DOHH2 (cell line): ENCODE data around the gene NAALAD2.
"Not testable (repeated sequence)": the region's sequence is repeated elsewhere in the genome, so short reads cannot be mapped to it uniquely, and the experiment has no call there.

ENCODE experiments used
- EZH2phosphoT487 ChIP-seq: fragments of 200-600 bp; sonication (generic); IDR thresholded peaks from 2 replicates; pipeline ENCODE4 v1.6.1; 2017; ENCODE audit warnings: borderline replicate concordance, mild to moderate bottlenecking, antibody characterized with exemption, low read length, moderate library complexity, mixed read lengths
- TF ChIP-seq, protein P1 (sequence below): fragments of 200-600 bp; sonication (generic); IDR thresholded peaks from one replicate; pipeline ENCODE4 v1.5.1; 2014; ENCODE audit warnings: antibody characterized with exemption, mild to moderate bottlenecking, low read depth, low read length; ENCODE audit not compliant: poor library complexity, severe bottlenecking

DNA sequence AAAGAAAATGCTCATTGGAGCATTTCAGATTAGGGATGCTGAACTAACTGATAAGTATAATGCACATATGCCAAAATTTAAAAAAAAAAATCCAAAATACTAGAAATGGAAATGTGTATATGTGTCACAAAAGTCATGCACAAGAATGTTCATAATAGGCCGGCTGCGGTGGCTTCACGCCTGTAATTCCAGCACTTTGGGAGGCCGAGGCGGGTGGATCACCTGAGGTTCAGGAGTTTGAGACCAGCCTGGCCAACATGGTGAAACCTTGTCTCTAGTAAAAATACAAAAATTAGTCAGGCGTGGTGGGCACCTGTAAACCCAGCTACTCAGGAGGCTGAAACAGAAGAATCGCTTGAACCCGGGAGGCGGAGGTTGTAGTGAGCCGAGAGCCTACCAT is 73.5 kb downstream of the NAALAD2 start:
- TF ChIP-seq, protein P1, sequence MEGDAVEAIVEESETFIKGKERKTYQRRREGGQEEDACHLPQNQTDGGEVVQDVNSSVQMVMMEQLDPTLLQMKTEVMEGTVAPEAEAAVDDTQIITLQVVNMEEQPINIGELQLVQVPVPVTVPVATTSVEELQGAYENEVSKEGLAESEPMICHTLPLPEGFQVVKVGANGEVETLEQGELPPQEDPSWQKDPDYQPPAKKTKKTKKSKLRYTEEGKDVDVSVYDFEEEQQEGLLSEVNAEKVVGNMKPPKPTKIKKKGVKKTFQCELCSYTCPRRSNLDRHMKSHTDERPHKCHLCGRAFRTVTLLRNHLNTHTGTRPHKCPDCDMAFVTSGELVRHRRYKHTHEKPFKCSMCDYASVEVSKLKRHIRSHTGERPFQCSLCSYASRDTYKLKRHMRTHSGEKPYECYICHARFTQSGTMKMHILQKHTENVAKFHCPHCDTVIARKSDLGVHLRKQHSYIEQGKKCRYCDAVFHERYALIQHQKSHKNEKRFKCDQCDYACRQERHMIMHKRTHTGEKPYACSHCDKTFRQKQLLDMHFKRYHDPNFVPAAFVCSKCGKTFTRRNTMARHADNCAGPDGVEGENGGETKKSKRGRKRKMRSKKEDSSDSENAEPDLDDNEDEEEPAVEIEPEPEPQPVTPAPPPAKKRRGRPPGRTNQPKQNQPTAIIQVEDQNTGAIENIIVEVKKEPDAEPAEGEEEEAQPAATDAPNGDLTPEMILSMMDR, result not testable (repeated sequence)
- TF ChIP-seq EZH2phosphoT487, result not testable (repeated sequence)
